ENCODE results near the gene PHACTR2. TPM values are rescaled to one million over a fixed set of nuclear protein-coding genes. Genes with fewer than 3 reads are reported as not detected.

Gene PHACTR2
- total and polyA plus RNA-seq, 9 donors, result 9.8 to 76.2 (median 45.4) TPM

- WGBS, 3 donors, result 91 to 97% (median 95%) methylated on average over 8 of the region's 8 CpGs
- no peak overlapping the region for H3K27ac ChIP-seq
These were observed 87.8 kb downstream of the PHACTR2 start for GRCh38 chr6:143765422-143766184.

GRCh38 chr6:143766185-143766553 is 88.4 kb downstream of the PHACTR2 start:
- Histone ChIP-seq H3K9me3 (no peaks in the 10 kb centered on the region), H3K27me3 (no peaks in the 10 kb centered on the region), H3K4me1 (ENCODE audit: insufficient read depth) (no peaks in the 10 kb centered on the region), H3K36me3 (no peaks in the 10 kb centered on the region), H3K27ac (no peak overlapping the region), H3K4me3 (no peak overlapping the region)
- WGBS, 3 donors, result 98 to 100% (median 99%) methylated on average over 1 of the region's 1 CpG
- TF ChIP-seq CTCF (IDR thresholded peaks at IDR 0.05), result no peak
- no peak for TF ChIP-seq POLR2A (IDR thresholded peaks at IDR 0.05)
- no peak for TF ChIP-seq EP300 (IDR thresholded peaks at IDR 0.05)
- intact Hi-C loops (cut with DNase I), result no loop called here
- DNase-seq, result no peak

More at GRCh38 chr6:143765422-143766184, 87.8 kb downstream of the PHACTR2 start:
- TF ChIP-seq CTCF (IDR thresholded peaks at IDR 0.05) (no peak), EP300 (IDR thresholded peaks at IDR 0.05) (no peak), POLR2A (IDR thresholded peaks at IDR 0.05) (no peak)
- Histone ChIP-seq H3K9me3 (no peaks in the 10 kb centered on the region), H3K4me1 (ENCODE audit: insufficient read depth) (no peaks in the 10 kb centered on the region), H3K27me3 (no peaks in the 10 kb centered on the region), H3K4me3 (no peak overlapping the region), H3K36me3 (no peaks in the 10 kb centered on the region)
- intact Hi-C loops (cut with DNase I), result no loop called here
- DNase-seq, result no peak

- Histone ChIP-seq H3K27ac (no peak overlapping the region), H3K4me1 (ENCODE audit: insufficient read depth) (no peaks in the 10 kb centered on the region), H3K4me3 (no peak overlapping the region), H3K36me3 (no peaks in the 10 kb centered on the region), H3K9me3 (no peaks in the 10 kb centered on the region), H3K27me3 (no peaks in the 10 kb centered on the region)
- no peak for TF ChIP-seq EP300 (IDR thresholded peaks at IDR 0.05)
- no peak for TF ChIP-seq CTCF (IDR thresholded peaks at IDR 0.05)
- no peak for TF ChIP-seq POLR2A (IDR thresholded peaks at IDR 0.05)
- intact Hi-C loops (cut with DNase I), result no loop called here
- DNase-seq, result no peak
- 80 to 93% (median 91%) methylated on average over 2 of the region's 2 CpGs for WGBS, 3 donors
These were observed 89.7 kb downstream of the PHACTR2 start for GRCh38 chr6:143767433-143767832.

GRCh38 chr6:143772116-143773086 is 94.6 kb downstream of the PHACTR2 start:
- Histone ChIP-seq H3K4me1 (ENCODE audit: insufficient read depth) (peaks cover 13% of the 10 kb centered on the region), H3K27ac (peak overlapping the region in 1 of 2 donors; percentile 47), H3K36me3 (no peaks in the 10 kb centered on the region), H3K9me3 (no peaks in the 10 kb centered on the region), H3K27me3 (no peaks in the 10 kb centered on the region), H3K4me3 (no peak overlapping the region)
- intact Hi-C loops (cut with DNase I), result no loop called here
- 43 to 52% (median 45%) methylated on average over 16 of the region's 16 CpGs for WGBS, 3 donors
- no peak for DNase-seq
- TF ChIP-seq CTCF (IDR thresholded peaks at IDR 0.05) (no peak), EP300 (IDR thresholded peaks at IDR 0.05) (no peak), POLR2A (IDR thresholded peaks at IDR 0.05) (no peak)

Measured in ovary (tissue), 9 donors.